ENCODE results near the gene FIBP. TPM values are rescaled to one million over a fixed set of nuclear protein-coding genes. Genes with fewer than 3 reads are reported as not detected.

Gene FIBP
- total RNA-seq, 2 donors from 2014 or later, result 41.9 to 53.5 TPM

GRCh38 chr11:65859095-65859811, 29.0 kb downstream of the FIBP start:
- Histone ChIP-seq H3K36me3 (peaks cover 18% of the 10 kb centered on the region), H3K27ac (peak overlapping the region; percentile 100), H3K9ac (ENCODE audit: low read depth in 2 of 2, low read length in 2 of 2) (peak overlapping the region; percentile 79 to 82), H3K27me3 (no peaks in the 10 kb centered on the region), H3K4me3 (peak overlapping the region; percentile 92), H3K9me3 (no peaks in the 10 kb centered on the region), H3K4me1 (peaks cover 31% of the 10 kb centered on the region)
- TF ChIP-seq, protein P1, sequence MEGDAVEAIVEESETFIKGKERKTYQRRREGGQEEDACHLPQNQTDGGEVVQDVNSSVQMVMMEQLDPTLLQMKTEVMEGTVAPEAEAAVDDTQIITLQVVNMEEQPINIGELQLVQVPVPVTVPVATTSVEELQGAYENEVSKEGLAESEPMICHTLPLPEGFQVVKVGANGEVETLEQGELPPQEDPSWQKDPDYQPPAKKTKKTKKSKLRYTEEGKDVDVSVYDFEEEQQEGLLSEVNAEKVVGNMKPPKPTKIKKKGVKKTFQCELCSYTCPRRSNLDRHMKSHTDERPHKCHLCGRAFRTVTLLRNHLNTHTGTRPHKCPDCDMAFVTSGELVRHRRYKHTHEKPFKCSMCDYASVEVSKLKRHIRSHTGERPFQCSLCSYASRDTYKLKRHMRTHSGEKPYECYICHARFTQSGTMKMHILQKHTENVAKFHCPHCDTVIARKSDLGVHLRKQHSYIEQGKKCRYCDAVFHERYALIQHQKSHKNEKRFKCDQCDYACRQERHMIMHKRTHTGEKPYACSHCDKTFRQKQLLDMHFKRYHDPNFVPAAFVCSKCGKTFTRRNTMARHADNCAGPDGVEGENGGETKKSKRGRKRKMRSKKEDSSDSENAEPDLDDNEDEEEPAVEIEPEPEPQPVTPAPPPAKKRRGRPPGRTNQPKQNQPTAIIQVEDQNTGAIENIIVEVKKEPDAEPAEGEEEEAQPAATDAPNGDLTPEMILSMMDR (IDR thresholded peaks at IDR 0.05), result no peak
- DNase-seq, result peak; percentile 99
- intact Hi-C loops (cut with DNase I), result no loop called here

DNA sequence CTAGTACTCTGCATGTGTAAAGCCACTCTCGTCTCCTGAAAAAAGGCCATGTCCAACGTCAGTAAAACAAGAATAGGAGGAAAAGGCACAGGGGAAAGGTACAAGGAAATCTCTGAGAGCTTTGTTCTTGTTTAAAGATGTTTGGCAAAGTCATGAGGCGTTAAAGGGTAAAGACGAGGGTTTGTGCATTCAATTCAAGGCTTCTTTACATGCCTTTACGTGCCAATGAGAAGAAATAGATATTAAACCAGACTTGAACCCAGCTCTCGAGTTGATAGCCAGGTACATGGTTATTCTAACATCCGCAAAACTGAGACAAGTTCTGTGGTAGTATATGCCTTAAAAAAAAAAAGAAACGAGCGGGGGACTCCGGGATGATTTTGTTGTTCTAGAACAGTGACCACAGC, 29.6 kb downstream of the FIBP start:
- DNase-seq, result no peak
- H3K36me3 ChIP-seq, result peaks cover 18% of the 10 kb centered on the region
- no peaks in the 10 kb centered on the region for H3K9me3 ChIP-seq
- peaks cover 31% of the 10 kb centered on the region for H3K4me1 ChIP-seq
- peak overlapping the region; percentile 79 to 82 for H3K9ac ChIP-seq (ENCODE audit: low read depth in 2 of 2, low read length in 2 of 2)
- H3K27ac ChIP-seq, result peak overlapping the region; percentile 100
- no peaks in the 10 kb centered on the region for H3K27me3 ChIP-seq
- TF ChIP-seq, protein P1 (IDR thresholded peaks at IDR 0.05), result no peak
- intact Hi-C loops (cut with DNase I), result no loop called here
- H3K4me3 ChIP-seq, result peak overlapping the region; percentile 92

GRCh38 chr11:65857853-65858680, 30.2 kb downstream of the FIBP start, which contains the start of gene CFL1:
TSS of gene CFL1 (minus strand) at chr11:65858180. CDS start at chr11:65858099, 81 bp downstream.
- Histone ChIP-seq H3K9me3 (no peaks in the 10 kb centered on the region), H3K27me3 (no peaks in the 10 kb centered on the region), H3K36me3 (peaks cover 18% of the 10 kb centered on the region), H3K9ac (ENCODE audit: low read depth in 2 of 2, low read length in 2 of 2) (peak within 1 kb of the TSS; percentile 82 to 98), H3K4me1 (peaks cover 35% of the 10 kb centered on the region), H3K4me3 (peak within 1 kb of the TSS; percentile 92), H3K27ac (peak within 1 kb of the TSS; percentile 100)
- intact Hi-C loops (cut with DNase I), result no loop called here
- DNase-seq, result peak; percentile 98
- TF ChIP-seq, protein P1 (IDR thresholded peaks at IDR 0.05), result no peak

GRCh38 chr11:65857500-65857852, 30.8 kb downstream of the FIBP start:
- peak overlapping the region; percentile 92 for H3K4me3 ChIP-seq
- H3K9me3 ChIP-seq, result no peaks in the 10 kb centered on the region
- H3K27me3 ChIP-seq, result no peaks in the 10 kb centered on the region
- H3K36me3 ChIP-seq, result peaks cover 17% of the 10 kb centered on the region
- intact Hi-C loops (cut with DNase I), result no loop called here
- TF ChIP-seq, protein P1 (IDR thresholded peaks at IDR 0.05), result no peak
- H3K4me1 ChIP-seq, result peaks cover 41% of the 10 kb centered on the region
- peak; percentile 66 for DNase-seq
- H3K27ac ChIP-seq, result peak overlapping the region; percentile 100
- H3K9ac ChIP-seq (ENCODE audit: low read depth in 2 of 2, low read length in 2 of 2), result peak overlapping the region; percentile 82 to 98

- DNase-seq, result peak; percentile 88
- H3K36me3 ChIP-seq, result peaks cover 16% of the 10 kb centered on the region
- intact Hi-C loops (cut with DNase I), result no loop called here
- TF ChIP-seq, protein P1 (IDR thresholded peaks at IDR 0.05), result no peak
- H3K4me3 ChIP-seq, result peak overlapping the region; percentile 92
- no peaks in the 10 kb centered on the region for H3K27me3 ChIP-seq
- H3K9ac ChIP-seq (ENCODE audit: low read depth in 2 of 2, low read length in 2 of 2), result peak overlapping the region; percentile 82 to 98
- H3K4me1 ChIP-seq, result peaks cover 39% of the 10 kb centered on the region
- peak overlapping the region; percentile 100 for H3K27ac ChIP-seq
- no peaks in the 10 kb centered on the region for H3K9me3 ChIP-seq
Observed at GRCh38 chr11:65856689-65857499, 31.4 kb downstream of the FIBP start.
